GM23338 (cell line): ENCODE data around the gene NIPSNAP2. TPM values are rescaled to one million over a fixed set of nuclear protein-coding genes. Genes with fewer than 3 reads are reported as not detected.

Source experiments
- ATAC-seq: fragments of 200-7000 bp; cut with Tn5 transposase; 3 replicates; pipeline ENCODE4 v1.9.1; 2020
- DNase-seq: peaks from one replicate; pipeline ENCODE4 v3.0.0-alpha.2; 2015; ENCODE audit warnings: low spot score
- H2AFZ ChIP-seq: fragments of 200-600 bp; sonication (generic); 2 replicates; pipeline ENCODE4 v1.8.0; 2016; ENCODE audit warnings: antibody characterized with exemption, mild to moderate bottlenecking, moderate library complexity
- H3F3A ChIP-seq: fragments of 200-600 bp; sonication (generic); replicated peaks from 2 replicates; pipeline ENCODE4 v1.8.0; 2017; ENCODE audit warnings: antibody characterized with exemption, mixed run types, low read depth
- H3K27ac ChIP-seq: fragments of 200-600 bp; sonication (generic); 2 replicates; pipeline ENCODE4 v1.6.1; 2016; ENCODE audit warnings: low read depth
- H3K27me3 ChIP-seq: fragments of 200-600 bp; sonication (generic); 2 replicates; pipeline ENCODE4 v1.8.0; 2016; ENCODE audit warnings: mild to moderate bottlenecking, mixed run types, moderate library complexity; ENCODE audit not compliant: insufficient read depth
- H3K36me3 ChIP-seq: fragments of 200-600 bp; sonication (generic); 2 replicates; pipeline ENCODE4 v1.8.0; 2016; ENCODE audit warnings: mild to moderate bottlenecking; ENCODE audit not compliant: insufficient read depth
- H3K4me1 ChIP-seq: fragments of 200-600 bp; sonication (generic); 2 replicates; pipeline ENCODE4 v1.8.0; 2016; ENCODE audit warnings: mild to moderate bottlenecking, moderate library complexity; ENCODE audit not compliant: insufficient read depth
- H3K4me2 ChIP-seq: fragments of 200-600 bp; sonication (generic); 2 replicates; pipeline ENCODE4 v1.7.1; 2017; ENCODE audit warnings: mixed run types
- H3K4me3 ChIP-seq: fragments of 200-600 bp; sonication (generic); 2 replicates; pipeline ENCODE4 v1.6.1; 2016; ENCODE audit warnings: mixed run types
- H3K79me2 ChIP-seq: fragments of 200-600 bp; sonication (generic); replicated peaks from 2 replicates; pipeline ENCODE4 v1.8.0; 2017; ENCODE audit warnings: mild to moderate bottlenecking; ENCODE audit not compliant: insufficient read depth
- H3K9me2 ChIP-seq: fragments of 200-600 bp; sonication (generic); 2 replicates; pipeline ENCODE4 v1.8.0; 2017; ENCODE audit not compliant: insufficient read depth
- H4K20me1 ChIP-seq: fragments of 200-600 bp; sonication (generic); replicated peaks from 2 replicates; pipeline ENCODE4 v1.8.0; 2017; ENCODE audit warnings: mild to moderate bottlenecking; ENCODE audit not compliant: insufficient read depth
- H3K27ac Mint-ChIP-seq: 2 replicates; pipeline ENCODE4 v1.8.0; 2020; ENCODE audit warnings: inconsistent platforms, mild to moderate bottlenecking, moderate library complexity, mixed read lengths
- H3K27me3 Mint-ChIP-seq: 3 replicates; pipeline ENCODE4 v1.8.0; 2022; ENCODE audit warnings: low read depth, mild to moderate bottlenecking, moderate library complexity, mixed read lengths, inconsistent platforms; ENCODE audit not compliant: insufficient read depth, poor library complexity
- H3K36me3 Mint-ChIP-seq: 3 replicates; pipeline ENCODE4 v1.8.0; 2021; ENCODE audit warnings: low read depth, mild to moderate bottlenecking, inconsistent platforms, moderate library complexity, mixed read lengths
- H3K4me1 Mint-ChIP-seq: 3 replicates; pipeline ENCODE4 v1.8.0; 2020; ENCODE audit warnings: mild to moderate bottlenecking, inconsistent platforms, mixed read lengths
- H3K4me3 Mint-ChIP-seq: 3 replicates; pipeline ENCODE4 v1.8.0; 2021; ENCODE audit warnings: moderate library complexity, mild to moderate bottlenecking, inconsistent platforms, mixed read lengths
- H3K9me3 Mint-ChIP-seq: 3 replicates; pipeline ENCODE4 v1.8.0; 2020; ENCODE audit warnings: moderate library complexity, mild to moderate bottlenecking, inconsistent platforms, mixed read lengths
- CREB1 ChIP-seq: fragments of 250-450 bp; sonication (Bioruptor Pico); IDR thresholded peaks from 2 replicates; pipeline ENCODE4 v1.5.0; 2020; ENCODE audit warnings: low read depth, mild to moderate bottlenecking, moderate library complexity
- POLR2AphosphoS5 ChIP-seq: IDR thresholded peaks from 2 replicates; pipeline ENCODE4 v1.6.1; 2016; ENCODE audit warnings: antibody characterized with exemption, low read depth
- STAT1 ChIP-seq: IDR thresholded peaks from one replicate; pipeline ENCODE4 v1.6.1; 2016; ENCODE audit warnings: antibody characterized with exemption; ENCODE audit not compliant: unreplicated experiment
- ZNF114 ChIP-seq: fragments of 250-450 bp; sonication (Bioruptor Pico); IDR thresholded peaks from 2 replicates; pipeline ENCODE4 v1.5.0; 2020; ENCODE audit warnings: mild to moderate bottlenecking, moderate library complexity
- ZNF331 ChIP-seq: fragments of 250-450 bp; sonication (Bioruptor Pico); IDR thresholded peaks from 2 replicates; pipeline ENCODE4 v1.5.0; 2020; ENCODE audit warnings: low read depth, mild to moderate bottlenecking, moderate library complexity
- ZNF462 ChIP-seq: fragments of 250-450 bp; sonication (Bioruptor Pico); IDR thresholded peaks from 2 replicates; pipeline ENCODE4 v1.5.0; 2020; ENCODE audit warnings: mild to moderate bottlenecking, moderate library complexity
- polyA plus RNA-seq: library from polyadenylated mRNA; unstranded; fragments of >200 nt; fragmentation: Nextera tagmentation; extraction: Ambion mirVana; gene quantifications from 2 replicates; pipeline ENCODE4 v1.2.1, GENCODE V29; 2016
- total RNA-seq: library from RNA; depleted of rRNA; stranded (reverse); fragments of >200 nt; shearing (Covaris generic); gene quantifications from 2 replicates; pipeline ENCODE4 v1.2.3, GENCODE V29; 2014

The NIPSNAP2 gene
- total and polyA plus RNA-seq, 2 experiments from 2014 or later: 29.8 to 30.5 TPM

DNA sequence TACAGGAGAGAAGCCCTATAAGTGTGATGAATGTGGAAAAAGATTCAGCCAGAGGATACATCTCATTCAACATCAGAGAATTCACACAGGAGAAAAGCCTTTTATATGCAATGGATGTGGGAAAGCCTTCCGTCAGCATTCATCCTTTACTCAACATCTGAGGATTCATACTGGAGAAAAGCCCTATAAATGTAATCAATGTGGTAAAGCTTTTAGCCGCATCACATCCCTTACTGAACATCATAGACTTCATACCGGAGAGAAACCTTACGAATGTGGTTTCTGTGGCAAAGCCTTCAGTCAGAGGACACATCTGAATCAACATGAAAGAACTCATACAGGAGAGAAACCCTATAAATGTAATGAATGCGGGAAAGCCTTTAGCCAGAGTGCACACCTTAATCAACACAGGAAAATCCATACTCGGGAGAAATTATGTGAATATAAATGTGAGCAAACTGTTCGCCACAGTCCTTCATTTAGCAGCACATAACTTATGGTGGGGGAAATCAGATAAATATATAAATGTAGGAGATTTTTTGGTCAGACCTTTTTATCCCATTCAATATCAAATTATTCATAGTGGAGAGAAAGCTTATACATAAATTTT lies 24.8 kb upstream of the NIPSNAP2 start:
- Mint-ChIP-seq H3K4me3 (no peak overlapping the region), H3K9me3 (peaks cover 85% of the 10 kb centered on the region), H3K36me3 (peaks cover 42% of the 10 kb centered on the region), H3K27ac (no peak overlapping the region), H3K4me1 (no peaks in the 10 kb centered on the region), H3K27me3 (peaks cover 2% of the 10 kb centered on the region)
- no peaks in the 10 kb centered on the region for H3K9me2 ChIP-seq
- DNase-seq: no peak
- no peaks in the 10 kb centered on the region for H4K20me1 ChIP-seq
- TF ChIP-seq ZNF331 (CRISPR knock-in tag) (no peak), POLR2AphosphoS5 (no peak), ZNF114 (CRISPR knock-in tag) (no peak)
- ATAC-seq: no peak
- H3K27me3 ChIP-seq: no peaks in the 10 kb centered on the region
- no peak overlapping the region for H3K4me2 ChIP-seq
- H3K27ac ChIP-seq: no peak overlapping the region
- peaks cover 9% of the 10 kb centered on the region for H3K36me3 ChIP-seq
- H3K4me1 ChIP-seq: no peaks in the 10 kb centered on the region
- no peak overlapping the region for H2AFZ ChIP-seq
- H3K4me3 ChIP-seq: no peak overlapping the region
- H3K79me2 ChIP-seq: no peaks in the 10 kb centered on the region
- no peaks in the 10 kb centered on the region for H3F3A ChIP-seq

GRCh38 chr7:55946545-55946944 lies 17.8 kb upstream of the NIPSNAP2 start:
- Histone ChIP-seq H3K27me3 (no peaks in the 10 kb centered on the region), H3F3A (peaks cover 2% of the 10 kb centered on the region; the same call in 1 of the 2 replicates), H3K36me3 (no peaks in the 10 kb centered on the region), H3K9me2 (no peaks in the 10 kb centered on the region), H3K79me2 (no peaks in the 10 kb centered on the region), H3K4me2 (no peak overlapping the region), H2AFZ (no peak overlapping the region), H3K4me1 (no peaks in the 10 kb centered on the region), H3K4me3 (no peak overlapping the region), H3K27ac (no peak overlapping the region), H4K20me1 (no peaks in the 10 kb centered on the region)
- H3K27me3 Mint-ChIP-seq: peaks cover 4% of the 10 kb centered on the region
- H3K4me1 Mint-ChIP-seq: no peaks in the 10 kb centered on the region
- no peak overlapping the region for H3K27ac Mint-ChIP-seq
- no peak overlapping the region for H3K4me3 Mint-ChIP-seq
- peaks cover 46% of the 10 kb centered on the region for H3K9me3 Mint-ChIP-seq
- H3K36me3 Mint-ChIP-seq: peaks cover 11% of the 10 kb centered on the region
- no peak for TF ChIP-seq STAT1
- no peak for TF ChIP-seq ZNF462 (CRISPR knock-in tag)
- no peak for TF ChIP-seq CREB1 (CRISPR knock-in tag)
- TF ChIP-seq ZNF114 (CRISPR knock-in tag): no peak
- no peak for TF ChIP-seq ZNF331 (CRISPR knock-in tag)
- ATAC-seq (no peak), DNase-seq (no peak)
